Fibroblast of peridontal ligament (primary cell): Measurements from ENCODE around the gene C1orf174.
A peak's percentile ranks its signal among the peaks of the same experiment; 100 is the strongest.
"Not testable (repeated sequence)": the region's sequence is repeated elsewhere in the genome, so short reads cannot be mapped to it uniquely, and the experiment has no call there.

Source experiments
- DNase-seq: peaks from one replicate; pipeline ENCODE4 v3.0.0-alpha.2; 2010; ENCODE audit errors: extremely low read depth

The C1orf174 gene

DNA sequence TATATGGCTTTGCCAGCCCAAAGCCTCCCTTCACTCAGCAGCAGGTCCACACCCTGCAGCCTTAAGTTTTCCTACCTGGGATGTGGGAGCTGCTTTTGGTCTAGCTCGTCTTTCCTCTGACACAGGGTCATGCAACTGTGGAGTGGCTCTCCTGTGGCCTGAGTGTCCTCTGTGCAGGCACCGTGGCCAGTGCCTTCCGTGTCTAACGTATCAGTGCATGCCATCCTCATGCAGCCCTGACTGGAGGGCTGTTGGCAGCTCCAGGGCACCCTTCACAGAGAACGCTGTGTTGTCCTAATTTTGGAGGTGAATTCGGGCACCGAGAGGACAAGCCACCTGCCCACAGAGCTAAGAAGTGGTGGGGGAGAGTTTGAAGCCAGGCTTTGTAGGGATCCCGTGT lies 25.7 kb upstream of the C1orf174 start:
- DNase-seq: no peak

DNA sequence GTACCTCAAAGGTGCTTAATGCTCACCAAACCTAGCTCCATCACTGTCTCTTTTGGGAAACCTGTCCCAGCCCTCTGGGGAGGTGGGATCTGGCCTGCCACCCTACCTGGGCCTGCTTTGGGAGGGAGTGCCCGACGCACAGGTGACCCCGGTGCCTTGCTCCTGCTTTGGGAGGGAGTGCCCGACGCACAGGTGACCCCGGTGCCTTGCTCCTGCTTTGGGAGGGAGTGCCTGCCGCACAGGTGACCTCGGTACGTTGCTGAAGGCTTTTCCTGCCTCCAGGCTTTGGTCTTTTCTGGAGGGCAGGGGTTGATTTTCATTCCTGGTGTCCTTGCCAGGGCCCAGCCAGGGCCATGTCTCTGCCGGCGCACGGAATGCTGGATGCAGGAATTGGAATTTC lies 25.2 kb upstream of the C1orf174 start:
- no peak for DNase-seq

DNA sequence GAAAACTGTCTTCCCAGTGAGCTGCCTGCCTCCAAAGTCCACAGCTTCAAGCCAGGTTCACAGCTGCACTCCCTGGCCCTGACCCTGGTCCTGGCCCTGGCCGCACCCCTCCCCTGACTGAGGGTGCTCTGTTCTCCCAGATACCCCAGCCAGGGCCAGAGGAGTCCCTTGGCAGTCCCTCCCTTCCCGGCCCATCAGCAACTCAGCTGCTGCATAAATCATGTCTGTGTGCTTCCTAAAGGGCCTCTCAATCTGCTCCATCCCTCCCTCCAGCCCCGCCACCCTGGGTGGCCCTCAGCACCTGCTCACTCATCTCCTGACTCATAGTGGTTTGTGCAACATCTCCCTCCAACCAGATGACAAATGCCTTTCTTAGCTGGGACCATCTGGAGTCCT lies 24.8 kb upstream of the C1orf174 start:
- no peak for DNase-seq

DNA sequence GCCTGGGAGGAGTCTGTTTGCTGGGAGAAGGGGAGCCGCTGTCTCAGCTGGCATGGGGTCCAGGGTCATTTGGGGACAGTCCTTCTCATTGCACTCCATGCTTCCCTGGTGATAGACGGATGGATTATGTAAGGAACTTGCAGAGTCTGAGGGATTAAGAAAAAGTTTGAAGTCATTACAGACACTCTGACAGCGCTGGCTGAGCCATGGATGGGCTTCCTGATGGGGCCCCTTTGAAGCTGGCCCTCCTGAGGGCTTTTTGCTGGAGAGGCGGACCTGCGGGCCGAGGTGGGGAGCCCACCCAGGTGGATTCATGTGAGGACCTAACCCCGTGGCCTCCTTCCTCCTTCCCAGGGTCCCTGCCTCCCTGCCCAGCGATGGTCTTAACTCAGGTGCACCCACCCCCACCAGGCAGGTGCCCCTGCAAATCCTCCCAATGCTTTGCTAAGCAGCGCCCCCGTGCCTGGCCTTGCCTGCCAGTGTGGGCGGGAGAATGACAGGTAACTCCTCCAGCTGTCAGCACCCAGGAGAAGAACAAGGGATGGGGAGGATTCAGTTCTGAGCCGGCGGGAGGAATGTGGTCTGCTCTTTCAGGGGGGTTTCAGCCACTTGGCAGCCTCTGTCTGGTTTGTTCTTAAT lies 24.2 kb upstream of the C1orf174 start:
- DNase-seq: no peak

DNA sequence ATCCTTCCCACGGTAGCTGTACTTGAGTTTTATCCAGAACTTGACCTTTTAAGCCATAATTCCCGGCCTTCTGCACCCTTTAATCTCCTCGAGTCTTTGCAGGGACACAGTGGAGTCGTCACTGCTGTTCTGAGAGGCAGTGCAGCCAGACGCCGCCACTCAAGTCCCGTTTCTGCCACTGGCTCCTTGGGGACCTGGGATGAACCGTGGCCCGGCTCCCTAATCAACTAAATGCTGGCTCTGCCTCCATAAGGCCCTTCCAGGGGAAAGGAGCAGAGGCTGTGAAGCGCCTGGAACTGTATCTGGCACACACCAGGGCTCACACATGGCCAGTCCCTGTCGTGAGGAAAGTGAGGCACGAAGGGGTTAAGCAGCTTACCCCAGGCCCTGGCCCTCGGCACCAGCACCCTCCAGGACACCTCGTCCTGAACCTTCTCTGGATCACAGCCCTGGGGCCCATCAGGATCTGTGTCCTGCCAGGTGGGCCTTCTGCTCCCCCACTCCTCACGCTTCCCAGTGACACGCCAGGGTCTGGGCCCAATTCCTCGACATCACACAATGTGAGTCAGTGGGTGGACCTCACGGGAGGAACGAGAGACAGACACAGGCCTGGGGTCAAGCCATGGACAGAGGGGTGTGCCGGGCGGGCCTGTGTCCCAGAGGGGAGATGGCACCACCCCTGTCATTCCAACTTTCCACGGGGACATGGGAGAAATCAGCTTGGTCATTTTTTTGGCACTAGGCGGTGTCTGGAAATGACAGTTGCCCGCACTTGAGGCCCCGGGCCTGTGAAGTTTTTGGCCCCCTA lies 23.5 kb upstream of the C1orf174 start:
- no peak for DNase-seq

DNA sequence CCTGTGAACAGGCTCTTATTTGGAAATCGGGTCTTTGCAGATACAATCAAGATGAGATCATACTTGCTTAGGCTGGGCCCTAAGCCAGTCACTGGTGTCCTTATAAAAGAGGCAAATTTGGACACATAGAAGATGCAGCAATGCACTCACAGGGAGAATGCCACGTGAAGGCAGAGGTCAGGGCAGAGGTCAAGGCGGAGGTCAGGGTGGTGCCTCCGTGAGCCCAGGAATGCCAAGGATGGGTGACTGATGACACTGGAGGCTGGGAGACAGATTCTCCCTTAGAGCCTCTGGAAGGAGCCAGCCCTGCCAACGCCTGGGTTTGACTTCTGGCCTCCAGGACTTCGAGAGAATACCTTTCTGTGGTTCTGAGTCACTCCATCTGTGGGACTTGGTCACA lies 22.8 kb upstream of the C1orf174 start:
- DNase-seq: no peak

DNA sequence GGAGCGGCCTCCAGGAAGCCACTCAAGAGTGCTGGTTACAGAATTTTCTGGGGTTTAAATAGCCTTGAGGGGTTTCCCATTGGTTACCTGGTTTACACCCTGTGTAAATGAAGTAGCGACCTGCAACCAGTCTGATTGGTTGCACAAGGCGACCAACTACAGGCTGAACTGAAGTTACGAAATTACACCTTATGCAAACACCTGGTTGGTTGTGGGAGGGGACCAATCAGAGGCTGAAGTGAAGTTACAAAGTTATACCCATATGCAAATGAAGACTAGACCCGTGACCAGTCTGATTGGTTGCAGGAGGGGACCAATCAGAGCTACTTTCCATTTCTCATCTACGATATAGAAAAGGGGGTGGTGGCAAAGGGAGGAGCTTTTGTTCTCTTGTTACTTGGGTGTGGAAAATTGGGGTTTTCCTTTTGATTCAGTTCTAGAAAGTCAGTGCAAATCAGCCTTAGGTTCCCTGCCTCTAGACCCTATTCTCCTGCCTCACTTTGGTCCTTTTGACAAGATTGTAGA lies 22.2 kb upstream of the C1orf174 start:
- no peak for DNase-seq

DNA sequence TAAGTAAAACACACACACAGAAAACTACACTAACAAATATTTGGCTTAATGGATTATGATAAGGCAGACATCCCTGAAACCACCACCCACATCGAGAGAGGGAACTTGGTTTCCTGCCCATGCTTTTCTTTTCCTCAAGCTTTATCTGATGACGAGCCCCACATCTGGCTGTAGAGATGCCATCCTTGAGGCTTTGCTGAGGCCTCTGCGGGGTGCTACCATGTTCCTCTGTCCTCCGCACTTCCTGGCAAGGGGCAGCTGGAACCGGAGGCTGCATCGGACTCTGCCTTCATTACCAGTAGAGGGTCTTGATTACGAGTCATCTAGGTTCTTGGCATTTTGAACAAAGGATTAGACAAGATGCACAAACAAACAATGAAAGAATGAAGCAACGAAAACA lies 21.7 kb upstream of the C1orf174 start:
- DNase-seq: no peak

DNA sequence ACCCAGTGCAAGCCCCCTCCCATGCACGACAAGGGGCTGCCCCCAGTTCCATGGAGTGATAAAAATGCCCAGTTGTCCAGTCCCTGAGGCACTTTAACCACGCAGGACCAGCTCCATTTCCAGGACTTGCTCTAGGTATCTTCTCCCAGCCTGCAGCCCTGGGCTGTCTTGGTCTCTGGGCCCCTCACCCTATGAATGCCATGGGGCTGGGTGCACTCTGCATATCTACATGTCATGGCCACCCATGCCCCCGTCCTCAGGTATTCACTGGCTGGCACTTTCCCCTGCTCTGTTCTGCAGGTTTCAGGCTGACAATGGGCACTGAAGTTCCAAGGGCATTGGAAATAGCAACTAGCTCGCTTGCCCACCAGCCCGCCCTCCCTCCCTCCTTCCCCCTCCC lies 19.6 kb upstream of the C1orf174 start:
- DNase-seq: no peak

DNA sequence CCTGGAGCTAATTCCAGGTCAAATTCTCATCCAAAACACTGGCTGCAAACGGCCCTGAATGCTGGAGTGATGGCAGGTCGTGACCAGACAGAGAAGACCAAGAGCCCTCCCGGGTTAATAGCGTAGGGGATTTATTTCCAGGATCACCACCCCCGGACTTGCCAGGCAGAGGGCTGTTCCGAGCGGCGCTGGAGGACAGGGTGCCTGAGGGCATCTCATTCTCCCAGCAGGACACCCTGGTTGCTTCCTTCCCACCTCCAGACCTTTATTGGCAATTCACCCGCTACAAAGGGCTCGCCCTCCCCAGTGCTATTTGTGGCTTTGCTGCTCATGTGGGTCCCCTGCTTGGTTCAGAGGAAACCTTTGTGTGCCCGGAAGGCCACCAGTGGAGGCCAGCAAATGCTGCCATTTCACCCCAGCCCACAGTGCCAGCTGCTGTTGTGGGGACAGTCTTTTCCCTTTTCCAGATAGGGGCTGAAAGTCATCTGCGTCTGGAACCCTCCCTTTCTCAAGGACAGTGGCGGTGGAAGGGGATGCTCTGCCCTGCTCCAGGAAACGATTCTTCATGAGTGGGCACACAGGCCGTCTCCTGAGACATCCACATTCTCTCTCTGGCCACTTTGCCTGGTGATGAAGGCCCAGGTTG lies 19.0 kb upstream of the C1orf174 start:
- no peak for DNase-seq

DNA sequence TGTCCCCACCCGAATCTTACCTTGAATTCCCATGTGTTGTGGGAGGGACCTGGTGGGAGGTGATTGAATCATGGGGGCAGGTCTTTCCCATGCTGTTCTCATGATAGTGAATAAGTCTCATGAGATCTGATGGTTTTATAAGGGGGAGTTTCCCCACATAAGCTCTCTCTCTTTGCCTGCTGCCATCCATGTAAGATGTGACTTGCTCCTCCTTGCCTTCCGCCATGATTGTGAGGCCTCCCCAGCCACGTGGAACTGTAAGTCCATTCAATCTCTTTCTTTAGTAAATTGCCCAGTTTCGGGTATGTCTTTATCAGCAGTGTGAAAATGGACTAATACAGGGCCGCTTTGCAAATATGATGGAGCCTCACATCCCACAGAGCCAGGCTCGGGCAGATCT lies 18.3 kb upstream of the C1orf174 start:
- not testable (repeated sequence) for DNase-seq

DNA sequence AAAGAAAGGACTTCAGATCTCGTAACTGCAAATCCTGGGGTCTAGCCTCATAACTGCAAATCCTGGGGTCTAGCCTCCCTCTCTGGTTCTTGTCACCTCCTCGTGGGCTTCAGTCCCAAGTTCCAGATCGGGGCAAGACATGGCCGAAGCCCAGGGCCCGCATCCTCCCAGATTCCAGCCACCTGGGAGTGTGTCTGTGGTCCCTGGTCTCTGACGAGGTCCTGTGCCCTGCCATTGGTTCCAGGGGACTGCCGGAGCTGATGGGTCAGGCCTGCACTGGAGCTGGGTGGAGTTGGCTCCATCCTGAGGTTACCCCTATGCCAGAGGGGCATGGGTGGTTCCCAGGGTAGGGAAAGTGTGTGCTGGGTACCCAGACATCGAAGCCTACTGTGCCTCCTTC lies 17.7 kb upstream of the C1orf174 start:
- no peak for DNase-seq

DNA sequence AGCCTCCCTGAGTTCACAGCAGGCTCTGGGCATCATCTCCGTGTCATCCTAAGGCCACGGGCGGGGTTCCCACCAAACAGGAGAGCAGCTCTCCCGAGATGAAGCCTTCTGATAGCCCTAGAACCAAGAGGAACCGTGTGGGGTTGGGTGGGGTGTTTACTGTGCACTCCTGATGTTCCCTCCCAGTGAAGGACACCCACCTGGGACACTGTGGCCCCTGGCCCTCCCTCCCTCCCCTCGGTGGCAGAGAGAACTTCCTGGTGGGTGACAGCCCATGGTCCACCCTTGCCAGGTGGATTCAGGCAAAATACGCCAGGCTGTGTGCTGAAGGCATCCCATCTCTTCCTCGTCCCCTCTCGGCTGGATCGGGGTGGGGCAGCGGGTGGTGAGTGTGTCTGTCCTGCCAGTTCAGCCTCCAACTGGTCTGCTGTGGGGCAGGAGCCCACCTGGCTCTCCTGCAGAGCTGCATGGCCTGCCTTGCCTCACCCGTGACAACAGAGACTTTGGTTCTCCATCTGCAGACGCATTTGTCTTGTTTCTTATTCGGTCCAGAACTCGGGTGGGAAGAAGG lies 15.6 kb upstream of the C1orf174 start:
- DNase-seq: no peak

DNA sequence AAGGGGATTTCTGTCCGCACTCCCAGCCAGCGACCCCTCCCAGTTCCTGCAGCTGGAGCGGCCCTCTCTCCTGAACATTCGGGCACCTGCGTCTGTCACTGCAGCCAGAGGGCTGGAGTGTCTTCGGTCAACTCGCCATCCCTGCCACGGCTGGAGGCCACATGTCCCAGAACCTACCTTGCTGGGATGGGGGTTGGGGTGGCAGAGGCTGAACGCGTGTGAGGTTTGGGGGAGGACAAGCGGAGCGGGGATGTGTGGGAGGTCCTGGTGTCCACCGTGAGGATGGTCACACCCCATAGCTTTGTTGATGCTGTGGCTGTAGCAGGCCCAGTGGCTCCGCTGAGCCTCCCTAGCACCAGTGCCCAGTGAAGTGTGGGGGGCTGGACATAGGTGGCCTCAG lies 14.8 kb upstream of the C1orf174 start:
- no peak for DNase-seq

DNA sequence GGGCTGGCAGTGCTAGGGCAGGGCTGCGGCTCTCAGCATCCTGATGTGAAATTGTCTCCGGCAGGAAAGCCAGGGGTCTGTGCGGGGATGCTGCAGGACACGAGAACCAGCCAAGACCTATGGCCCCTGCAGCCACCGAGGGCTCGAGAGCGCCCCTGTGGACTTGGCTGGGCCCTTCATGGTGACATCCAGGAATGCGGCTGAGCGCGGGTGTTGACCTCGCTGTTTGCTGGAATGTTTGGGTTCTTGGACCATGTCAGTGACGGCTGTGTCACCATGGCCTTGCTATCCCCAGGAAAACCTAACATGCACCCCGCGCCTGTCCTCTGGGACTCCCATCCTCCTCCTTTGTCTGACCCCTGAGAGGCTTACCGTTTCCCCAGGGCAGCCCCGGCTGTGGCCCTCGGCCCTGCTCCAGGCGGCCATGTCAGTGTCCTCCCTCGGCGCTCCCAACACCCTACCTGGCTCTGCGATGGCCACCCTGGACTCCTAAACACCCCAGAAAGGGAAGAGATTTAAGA lies 14.3 kb upstream of the C1orf174 start:
- no peak for DNase-seq

DNA sequence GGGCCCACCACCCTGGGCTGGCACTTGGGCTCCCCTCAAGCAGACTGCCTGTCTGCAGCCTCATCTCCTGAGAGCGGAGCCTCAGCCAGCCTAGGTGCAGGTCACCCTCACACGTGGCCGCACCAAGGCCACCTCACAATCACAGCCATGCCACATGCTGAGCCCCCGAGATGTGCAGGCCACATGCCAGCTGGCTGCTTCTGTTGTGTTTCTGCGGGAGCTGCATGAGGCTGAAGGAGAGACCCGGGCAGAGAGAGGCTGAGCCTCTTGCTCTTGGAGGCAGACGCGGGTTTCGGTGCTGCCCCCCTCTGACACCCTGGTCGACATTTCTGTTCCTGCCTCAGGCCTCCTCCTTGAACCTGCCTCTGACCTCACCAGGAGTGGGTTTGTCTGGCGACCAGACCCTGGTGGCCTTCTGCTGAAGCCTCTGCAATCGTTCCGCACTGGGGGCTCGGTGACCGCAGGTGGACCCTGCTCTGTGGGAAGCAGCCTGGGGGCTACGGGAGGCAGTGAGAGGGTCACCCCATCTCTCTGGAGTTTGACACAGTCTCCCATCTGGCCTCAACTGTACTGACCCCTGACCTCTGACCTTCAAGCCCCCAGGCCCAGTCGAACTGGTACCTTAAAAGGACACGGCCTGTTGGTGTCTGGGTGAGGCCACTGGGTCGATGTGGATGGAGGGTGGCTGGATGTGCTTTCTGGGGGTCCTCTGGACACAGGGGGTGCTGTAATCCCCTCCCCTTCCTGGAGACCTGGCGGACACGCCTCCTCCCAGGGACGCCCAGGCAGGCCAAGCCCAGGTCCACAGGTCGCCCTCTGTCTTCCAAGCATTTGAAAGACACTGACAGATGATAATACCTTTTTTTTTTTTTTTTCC lies 13.0 kb upstream of the C1orf174 start:
- DNase-seq: no peak

DNA sequence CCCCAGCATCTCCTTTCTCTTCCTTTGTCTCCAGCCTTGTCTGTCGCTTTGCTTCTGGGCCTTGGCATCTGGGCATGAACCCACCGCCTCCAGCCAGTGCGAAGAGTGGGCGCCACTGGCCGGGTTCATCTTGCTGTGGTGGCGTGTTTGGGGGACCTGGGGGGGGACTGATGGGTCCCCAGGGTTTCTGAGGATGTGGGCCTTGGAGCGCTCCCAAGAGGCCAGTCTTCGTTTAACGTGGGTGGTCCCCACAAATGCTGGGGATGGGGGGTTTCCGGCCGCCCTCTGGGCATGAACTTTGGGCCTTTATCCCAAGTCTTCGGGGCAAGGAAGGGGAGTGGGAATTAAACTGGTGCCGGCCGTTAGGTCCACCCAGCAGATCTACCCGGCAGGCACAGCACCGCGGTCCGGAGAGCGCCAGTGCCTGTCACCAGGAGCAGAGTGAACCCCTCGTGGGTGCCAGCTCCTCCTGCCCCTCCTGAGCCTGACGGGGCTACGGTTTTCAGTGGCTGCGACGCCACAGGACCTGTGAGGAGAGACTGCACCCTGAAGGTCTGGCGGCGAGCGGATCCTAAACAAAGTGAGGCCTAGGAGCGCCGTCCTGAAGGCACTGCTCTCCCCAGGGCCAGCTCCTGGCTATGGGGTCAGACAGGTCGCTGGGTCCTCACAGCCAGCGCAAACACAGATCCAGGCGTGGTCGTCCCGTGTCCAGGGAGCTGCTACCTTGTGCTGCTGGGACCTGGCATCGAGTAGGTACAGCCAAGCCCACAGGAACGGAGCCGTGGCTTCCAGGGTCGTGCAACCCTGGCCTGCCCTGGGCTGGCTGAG lies 12.1 kb upstream of the C1orf174 start:
- DNase-seq: no peak

DNA sequence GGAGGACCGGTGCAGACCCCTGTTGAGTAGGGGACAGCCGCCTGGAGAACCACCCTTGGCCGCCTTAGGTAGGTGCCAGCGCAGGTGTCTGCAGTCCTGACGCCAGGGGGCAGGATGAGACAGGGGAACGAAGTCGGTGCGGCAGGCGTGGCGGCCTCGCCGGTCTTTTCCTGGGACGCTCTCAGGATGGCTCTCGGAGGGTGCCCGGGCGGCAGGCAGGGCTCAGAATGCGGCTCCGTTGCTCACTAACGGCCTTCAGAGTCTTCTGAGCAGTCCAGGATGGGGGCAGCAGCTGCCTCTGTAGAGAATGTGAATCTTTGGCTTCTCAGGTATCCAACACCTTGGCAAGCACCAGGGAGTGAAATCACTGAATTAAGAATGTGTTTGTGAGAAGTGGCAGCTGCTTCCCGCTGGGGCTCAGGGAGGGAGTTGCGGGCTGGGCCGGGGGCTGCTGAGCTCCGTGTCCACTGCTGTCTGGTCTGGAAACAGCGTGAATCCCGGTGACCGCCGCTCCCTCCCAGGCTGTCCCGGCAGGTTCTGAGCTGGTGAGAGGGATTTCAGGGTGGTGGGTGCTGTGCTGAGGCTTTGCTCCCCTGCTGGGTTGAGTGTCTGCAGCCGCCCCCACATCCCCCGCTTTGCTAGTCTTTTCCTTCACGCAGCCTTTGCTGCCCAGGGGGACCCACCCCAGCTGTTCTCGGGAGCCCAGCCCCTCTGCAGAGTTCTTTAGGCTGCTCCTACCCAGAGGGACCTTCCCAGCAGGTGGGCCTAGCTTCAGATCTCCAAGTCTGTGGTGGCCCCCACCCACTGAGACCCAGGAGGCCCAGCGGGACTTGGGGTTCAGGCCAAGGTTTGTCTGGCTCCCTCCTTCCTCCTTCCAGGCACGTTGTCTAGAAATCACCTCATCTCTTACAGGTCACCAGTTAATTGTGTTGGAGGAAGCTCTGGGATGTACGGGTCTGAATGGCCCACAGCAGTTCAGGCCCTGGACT lies 11.1 kb upstream of the C1orf174 start:
- peak; percentile 8 for DNase-seq

DNA sequence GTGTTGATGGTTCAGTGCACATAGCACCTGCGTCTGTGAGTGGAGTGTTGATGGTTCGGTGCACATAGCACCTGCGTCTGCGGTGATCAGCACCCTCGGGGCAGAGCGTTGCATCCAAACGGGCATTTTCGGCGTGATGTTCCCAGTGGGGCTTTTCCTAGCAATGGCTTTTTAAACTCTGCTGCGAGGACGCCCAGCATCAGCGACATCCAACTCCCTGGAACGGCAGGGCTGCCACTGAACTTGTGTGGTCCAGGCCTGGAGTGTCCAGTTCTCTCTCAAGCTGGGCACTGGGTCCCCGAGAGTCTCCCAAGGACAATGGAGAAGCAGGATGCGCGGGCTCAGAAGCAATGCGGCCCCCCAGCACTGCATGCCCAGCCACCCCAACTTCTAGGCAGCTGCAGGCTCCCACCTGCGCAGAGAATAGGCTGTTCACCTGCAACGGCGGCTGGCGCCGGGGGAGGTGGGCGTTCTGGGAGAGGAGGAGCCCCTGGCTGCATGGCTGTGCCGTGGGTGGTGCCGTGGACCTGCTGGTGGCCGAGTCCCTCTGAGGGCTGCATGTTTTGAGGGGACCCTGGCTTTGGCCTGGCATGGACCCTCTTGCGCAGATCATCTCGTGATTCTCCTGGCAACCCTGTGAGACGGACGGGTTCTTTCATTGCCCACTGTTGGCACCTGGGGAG lies 10.1 kb upstream of the C1orf174 start:
- no peak for DNase-seq
